ENCODE data around the gene DCAF15. TPM values are rescaled to one million over a fixed set of nuclear protein-coding genes. Genes with fewer than 3 reads are reported as not detected.

The DCAF15 gene
- total RNA-seq, 1 experiment from 2014 or later = 35.5 TPM

DNA sequence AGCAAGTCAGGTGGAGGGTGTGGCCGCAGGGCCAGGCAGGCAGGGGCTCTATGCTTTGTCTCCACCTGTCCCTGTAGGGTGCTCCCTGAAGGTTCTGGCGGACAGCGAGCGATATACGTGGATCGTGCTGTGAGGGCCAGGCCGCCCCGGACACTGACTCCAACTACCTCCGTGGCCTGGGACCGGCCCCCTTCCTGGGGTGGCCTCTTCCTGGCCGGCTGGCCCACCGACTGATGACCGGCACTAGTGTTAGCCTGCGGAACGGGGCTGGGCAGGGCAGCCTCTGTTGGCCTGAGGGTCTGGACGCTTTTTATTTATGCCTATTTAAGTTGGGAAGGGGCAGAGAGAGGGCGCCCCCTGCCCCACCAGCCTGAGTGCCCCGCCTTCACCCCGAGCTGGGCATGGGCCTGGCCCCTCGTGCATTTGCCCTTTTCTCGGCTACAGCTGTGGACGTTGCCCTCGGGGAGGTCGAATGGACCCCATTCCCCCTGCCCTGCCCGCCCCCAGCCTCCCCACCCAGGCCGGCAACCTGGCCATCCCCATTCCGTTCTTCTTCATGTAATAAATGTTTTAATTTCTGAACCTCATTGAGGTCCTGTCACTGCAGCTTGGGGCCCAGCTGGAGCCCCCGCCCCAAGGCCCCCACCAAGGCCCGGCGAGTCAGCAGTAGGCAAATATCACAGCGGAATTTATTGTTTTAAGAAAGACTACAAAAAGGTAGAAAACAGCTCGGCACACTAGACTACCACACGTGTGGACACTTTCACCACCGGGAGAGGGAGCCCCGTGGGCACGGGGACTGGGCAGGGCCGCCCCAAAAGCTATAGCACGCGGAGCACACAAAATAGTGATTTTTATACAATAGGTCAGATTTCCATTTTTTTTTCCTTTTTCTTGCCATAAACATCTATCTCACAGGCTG is 8.8 kb downstream of the DCAF15 start:
- CTCF ChIA-PET = interaction anchor here (1.3 kb wide), 1 partner anchor 71 kb away, joined by 3 read pairs; the partner anchor contains the start of gene IL27RA
- Mint-ChIP-seq H3K4me1 (ENCODE audit: low read depth, unreplicated experiment) (no peaks in the 10 kb centered on the region), H3K27ac (ENCODE audit: unreplicated experiment) (no peak overlapping the region), H3K36me3 (ENCODE audit: insufficient read depth, unreplicated experiment) (peaks cover 29% of the 10 kb centered on the region), H3K9me3 (ENCODE audit: low read depth, unreplicated experiment) (no peaks in the 10 kb centered on the region), H3K27me3 (ENCODE audit: unreplicated experiment) (no peaks in the 10 kb centered on the region), H3K4me3 (ENCODE audit: low read depth, unreplicated experiment) (no peak overlapping the region)
- intact Hi-C loops (cut with micrococcal nuclease; ENCODE audit: unreplicated experiment) = no loop called here
- no TSS peak for BruUV-seq (replicated peaks)
- no peak for TF ChIP-seq CTCF (IDR thresholded peaks at IDR 0.05; ENCODE audit: unreplicated experiment)
- no peak for DNase-seq

GRCh38 chr19:13961826-13962698 is 9.8 kb downstream of the DCAF15 start:
- no peaks in the 10 kb centered on the region for H3K4me1 Mint-ChIP-seq (ENCODE audit: low read depth, unreplicated experiment)
- no peak for DNase-seq
- no peak overlapping the region for H3K27ac Mint-ChIP-seq (ENCODE audit: unreplicated experiment)
- CTCF ChIA-PET = no interaction called here
- BruUV-seq (replicated peaks) = no TSS peak
- no peaks in the 10 kb centered on the region for H3K9me3 Mint-ChIP-seq (ENCODE audit: low read depth, unreplicated experiment)
- intact Hi-C loops (cut with micrococcal nuclease; ENCODE audit: unreplicated experiment) = no loop called here
- H3K27me3 Mint-ChIP-seq (ENCODE audit: unreplicated experiment) = no peaks in the 10 kb centered on the region
- peaks cover 23% of the 10 kb centered on the region for H3K36me3 Mint-ChIP-seq (ENCODE audit: insufficient read depth, unreplicated experiment)
- TF ChIP-seq CTCF (IDR thresholded peaks at IDR 0.05; ENCODE audit: unreplicated experiment) = no peak
- no peak overlapping the region for H3K4me3 Mint-ChIP-seq (ENCODE audit: low read depth, unreplicated experiment)

DNA sequence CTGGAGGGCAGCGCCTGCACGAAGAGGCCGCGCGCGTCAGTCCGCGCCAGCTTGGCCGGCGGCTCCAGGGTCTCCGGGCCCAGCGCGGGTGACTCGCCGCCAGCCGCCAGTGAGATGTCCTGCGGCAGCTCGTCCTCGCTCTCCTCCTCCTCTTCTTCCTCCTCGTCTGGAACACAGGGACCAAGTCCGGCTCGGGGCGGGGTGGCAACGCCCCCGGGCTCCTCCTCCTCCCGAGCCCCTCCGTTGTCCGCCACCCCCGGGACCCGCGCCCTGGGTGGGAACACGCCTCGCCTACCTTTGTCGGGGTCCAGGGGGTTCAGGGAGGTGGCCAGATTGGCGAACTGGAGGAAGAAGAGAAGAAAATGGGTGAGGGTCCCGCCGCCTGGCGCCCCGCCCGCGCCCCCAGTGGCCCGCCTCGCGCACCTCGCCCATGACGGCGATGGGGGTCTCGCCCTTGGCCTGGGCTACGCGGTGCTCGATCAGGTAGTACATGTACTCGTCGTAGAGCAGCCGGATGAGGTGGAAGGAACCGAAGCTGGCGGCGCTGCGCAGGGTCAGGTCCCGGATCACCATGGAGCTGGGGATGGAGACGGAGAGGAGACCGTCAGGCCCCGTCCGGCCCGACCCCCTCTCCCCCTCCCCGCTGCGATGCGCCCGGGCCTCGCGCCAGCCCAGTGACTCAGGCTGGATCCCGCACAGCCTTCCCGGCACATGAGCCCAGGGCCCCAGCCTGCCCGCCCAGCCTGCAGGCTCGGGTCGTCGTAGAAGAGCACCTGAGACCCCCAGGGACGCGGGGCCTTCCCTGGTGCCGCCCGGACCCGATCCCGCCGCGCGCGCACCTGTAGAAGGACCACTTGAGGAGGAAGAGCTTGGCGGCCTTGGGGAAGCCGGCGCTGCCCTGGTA is 10.6 kb downstream of the DCAF15 start:
- no peaks in the 10 kb centered on the region for H3K9me3 Mint-ChIP-seq (ENCODE audit: low read depth, unreplicated experiment)
- CTCF ChIA-PET = no interaction called here
- no peak overlapping the region for H3K4me3 Mint-ChIP-seq (ENCODE audit: low read depth, unreplicated experiment)
- intact Hi-C loops (cut with micrococcal nuclease; ENCODE audit: unreplicated experiment) = no loop called here
- no TSS peak for BruUV-seq (replicated peaks)
- no peak overlapping the region for H3K27ac Mint-ChIP-seq (ENCODE audit: unreplicated experiment)
- no peaks in the 10 kb centered on the region for H3K4me1 Mint-ChIP-seq (ENCODE audit: low read depth, unreplicated experiment)
- H3K36me3 Mint-ChIP-seq (ENCODE audit: insufficient read depth, unreplicated experiment) = peaks cover 27% of the 10 kb centered on the region
- no peak for TF ChIP-seq CTCF (IDR thresholded peaks at IDR 0.05; ENCODE audit: unreplicated experiment)
- no peak for DNase-seq
- no peaks in the 10 kb centered on the region for H3K27me3 Mint-ChIP-seq (ENCODE audit: unreplicated experiment)

GRCh38 chr19:13963603-13964105 is 11.3 kb downstream of the DCAF15 start:
- intact Hi-C loops (cut with micrococcal nuclease; ENCODE audit: unreplicated experiment) = no loop called here
- Mint-ChIP-seq H3K27me3 (ENCODE audit: unreplicated experiment) (no peaks in the 10 kb centered on the region), H3K36me3 (ENCODE audit: insufficient read depth, unreplicated experiment) (peaks cover 27% of the 10 kb centered on the region), H3K9me3 (ENCODE audit: low read depth, unreplicated experiment) (no peaks in the 10 kb centered on the region), H3K27ac (ENCODE audit: unreplicated experiment) (no peak overlapping the region), H3K4me1 (ENCODE audit: low read depth, unreplicated experiment) (no peaks in the 10 kb centered on the region), H3K4me3 (ENCODE audit: low read depth, unreplicated experiment) (no peak overlapping the region)
- no peak for TF ChIP-seq CTCF (IDR thresholded peaks at IDR 0.05; ENCODE audit: unreplicated experiment)
- no peak for DNase-seq
- CTCF ChIA-PET = no interaction called here
- BruUV-seq (replicated peaks) = no TSS peak
